Measurements from ENCODE around the gene VRK1.

DNA sequence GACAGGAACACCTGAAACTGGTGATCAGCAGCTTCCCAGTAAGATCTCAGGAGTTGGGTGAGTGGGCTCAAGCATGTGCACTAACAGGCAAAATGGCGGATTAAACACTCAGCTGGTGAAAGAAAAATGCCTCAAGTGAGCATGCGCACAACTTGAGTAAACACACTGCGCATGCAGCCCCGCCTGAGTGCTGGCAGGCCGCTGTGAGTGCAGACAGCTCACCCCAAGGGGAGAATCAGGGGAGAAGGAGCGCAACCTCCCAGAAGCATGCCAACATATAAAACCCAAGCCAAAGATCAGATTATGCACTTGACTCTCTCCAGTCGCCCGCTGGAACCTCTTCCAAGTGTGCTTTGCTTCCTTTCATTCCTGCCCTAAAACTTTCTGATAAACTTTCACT lies 125.8 kb downstream of the VRK1 start:
- TF ChIP-seq, protein P1, sequence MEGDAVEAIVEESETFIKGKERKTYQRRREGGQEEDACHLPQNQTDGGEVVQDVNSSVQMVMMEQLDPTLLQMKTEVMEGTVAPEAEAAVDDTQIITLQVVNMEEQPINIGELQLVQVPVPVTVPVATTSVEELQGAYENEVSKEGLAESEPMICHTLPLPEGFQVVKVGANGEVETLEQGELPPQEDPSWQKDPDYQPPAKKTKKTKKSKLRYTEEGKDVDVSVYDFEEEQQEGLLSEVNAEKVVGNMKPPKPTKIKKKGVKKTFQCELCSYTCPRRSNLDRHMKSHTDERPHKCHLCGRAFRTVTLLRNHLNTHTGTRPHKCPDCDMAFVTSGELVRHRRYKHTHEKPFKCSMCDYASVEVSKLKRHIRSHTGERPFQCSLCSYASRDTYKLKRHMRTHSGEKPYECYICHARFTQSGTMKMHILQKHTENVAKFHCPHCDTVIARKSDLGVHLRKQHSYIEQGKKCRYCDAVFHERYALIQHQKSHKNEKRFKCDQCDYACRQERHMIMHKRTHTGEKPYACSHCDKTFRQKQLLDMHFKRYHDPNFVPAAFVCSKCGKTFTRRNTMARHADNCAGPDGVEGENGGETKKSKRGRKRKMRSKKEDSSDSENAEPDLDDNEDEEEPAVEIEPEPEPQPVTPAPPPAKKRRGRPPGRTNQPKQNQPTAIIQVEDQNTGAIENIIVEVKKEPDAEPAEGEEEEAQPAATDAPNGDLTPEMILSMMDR (IDR thresholded peaks at IDR 0.05; ENCODE audit: low read length) = no peak
- TF ChIP-seq EZH2 (optimal IDR thresholded peaks at IDR 0.05; ENCODE audit: low read depth, low read length) = no peak
- TF ChIP-seq EZH2phosphoT487 (IDR thresholded peaks at IDR 0.05; ENCODE audit: low read length) = no peak
